Trophoblast cell (in vitro differentiated cells and primary cell): ENCODE results near the gene SMIM22.

Experiments used
- DNase-seq, 2 donors: peaks; one replicate each; pipeline ENCODE4 v3.0.0-alpha.2; 2016
- H2AFZ ChIP-seq: 2 replicates; pipeline ENCODE4 v1.6.1; 2013; ENCODE audit warnings: low read length, moderate library complexity, mild to moderate bottlenecking; ENCODE audit not compliant: insufficient read depth, poor library complexity
- H2AK5ac ChIP-seq: 2 replicates; pipeline ENCODE4 v1.6.1; 2013; ENCODE audit warnings: mild to moderate bottlenecking, low read length
- H2BK120ac ChIP-seq: 2 replicates; pipeline ENCODE4 v1.6.1; 2013; ENCODE audit warnings: low read length, mild to moderate bottlenecking, moderate library complexity; ENCODE audit not compliant: insufficient read depth, poor library complexity
- H2BK12ac ChIP-seq: 2 replicates; pipeline ENCODE4 v1.6.1; 2013; ENCODE audit warnings: mild to moderate bottlenecking, low read length, moderate library complexity
- H2BK5ac ChIP-seq: 2 replicates; pipeline ENCODE4 v1.6.1; 2013; ENCODE audit warnings: low read length, low read depth, moderate library complexity, mild to moderate bottlenecking; ENCODE audit not compliant: poor library complexity
- H3K14ac ChIP-seq: 2 replicates; pipeline ENCODE4 v1.6.1; 2013; ENCODE audit warnings: mild to moderate bottlenecking, low read length
- H3K18ac ChIP-seq: 2 replicates; pipeline ENCODE4 v1.6.1; 2013; ENCODE audit warnings: mild to moderate bottlenecking, low read length
- H3K23ac ChIP-seq: 2 replicates; pipeline ENCODE4 v1.6.1; 2013; ENCODE audit warnings: low read length
- H3K27ac ChIP-seq: 2 replicates; pipeline ENCODE4 v1.5.1; 2013; ENCODE audit warnings: low read depth, mild to moderate bottlenecking, inconsistent platforms, low read length, moderate library complexity
- H3K27me3 ChIP-seq: 2 replicates; pipeline ENCODE4 v1.6.1; 2013; ENCODE audit warnings: inconsistent platforms, mild to moderate bottlenecking, low read length, moderate library complexity; ENCODE audit not compliant: insufficient read depth
- H3K36me3 ChIP-seq, 2 experiments: 1 replicate in 1 of 2; 2 replicates in 1 of 2; pipeline ENCODE4 v1.6.1; 2013; ENCODE audit warnings: low read length in 2 of 2, mild to moderate bottlenecking in 2 of 2, moderate library complexity in 1 of 2; ENCODE audit not compliant: insufficient read depth in 2 of 2, control insufficient read depth in 1 of 2
- H3K4ac ChIP-seq: 2 replicates; pipeline ENCODE4 v1.6.1; 2013; ENCODE audit warnings: low read depth, mild to moderate bottlenecking, low read length, moderate library complexity
- H3K4me1 ChIP-seq, 2 experiments: 1 replicate in 1 of 2; 2 replicates in 1 of 2; pipeline ENCODE4 v1.6.1; 2013; ENCODE audit warnings: low read length in 2 of 2, mild to moderate bottlenecking in 2 of 2, moderate library complexity in 1 of 2; ENCODE audit not compliant: insufficient read depth in 2 of 2, control insufficient read depth in 1 of 2
- H3K4me2 ChIP-seq: 2 replicates; pipeline ENCODE4 v1.6.1; 2013; ENCODE audit warnings: inconsistent platforms, mild to moderate bottlenecking, low read length, moderate library complexity
- H3K4me3 ChIP-seq: 2 replicates; pipeline ENCODE4 v1.5.1; 2013; ENCODE audit warnings: mild to moderate bottlenecking, low read depth, low read length, inconsistent platforms
- H3K79me1 ChIP-seq: one replicate; pipeline ENCODE4 v1.6.1; 2013; ENCODE audit warnings: low read length
- H3K79me2 ChIP-seq: 2 replicates; pipeline ENCODE4 v1.6.1; 2013; ENCODE audit warnings: low read length, mild to moderate bottlenecking; ENCODE audit not compliant: control insufficient read depth, insufficient read depth, poor library complexity
- H3K9ac ChIP-seq: 2 replicates; pipeline ENCODE4 v1.6.1; 2013; ENCODE audit warnings: mild to moderate bottlenecking, low read length
- H3K9me3 ChIP-seq: 2 replicates; pipeline ENCODE4 v1.6.1; 2013; ENCODE audit warnings: low read depth, mild to moderate bottlenecking, control low read depth, inconsistent platforms, low read length; ENCODE audit not compliant: insufficient read depth
- H4K12ac ChIP-seq: 2 replicates; pipeline ENCODE4 v1.6.1; 2013; ENCODE audit warnings: low read depth, mild to moderate bottlenecking, low read length, moderate library complexity
- H4K8ac ChIP-seq: 2 replicates; pipeline ENCODE4 v1.6.1; 2013; ENCODE audit warnings: low read depth, mild to moderate bottlenecking, low read length, moderate library complexity
- H4K91ac ChIP-seq: one replicate; pipeline ENCODE4 v1.6.1; 2013; ENCODE audit warnings: low read depth, mild to moderate bottlenecking, low read length, moderate library complexity
- WGBS: extraction: QIAGEN DNeasy Blood & Tissue Kit; methylation state at CpG from one replicate; pipeline ENCODE4 v1.1.7; 2013; ENCODE audit warnings: missing lambda C conversion rate; ENCODE audit not compliant: insufficient read length, insufficient coverage; ENCODE audit errors: extremely low coverage; 5-methylcytosine and 5-hydroxymethylcytosine counted together

The SMIM22 gene

DNA sequence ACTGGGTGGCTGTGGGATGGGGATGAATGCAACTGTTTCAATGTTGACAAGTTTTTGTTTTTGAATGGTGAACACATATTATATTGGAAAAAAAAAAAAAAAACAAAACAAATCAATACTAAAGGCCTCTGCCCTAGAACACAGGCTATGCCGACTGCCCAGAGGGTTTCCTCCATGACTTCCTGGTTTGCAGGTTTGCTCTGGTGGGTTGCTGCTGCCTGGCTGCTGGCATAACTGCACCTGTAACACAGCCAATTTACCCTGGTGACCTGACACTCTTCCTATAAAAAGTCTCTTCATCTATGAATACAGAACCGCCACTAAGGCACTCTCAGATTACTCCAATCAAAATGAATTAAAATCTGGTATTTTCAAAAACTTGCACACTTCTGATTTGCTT lies 41.6 kb downstream of the SMIM22 start:
- no peak overlapping the region for H3K4me2 ChIP-seq
- no peak overlapping the region for H2AK5ac ChIP-seq
- no peak overlapping the region for H3K4me3 ChIP-seq
- H2BK120ac ChIP-seq = no peak overlapping the region
- no peak overlapping the region for H3K9ac ChIP-seq
- no peak overlapping the region for H4K12ac ChIP-seq
- no peak overlapping the region for H2BK12ac ChIP-seq
- no CpG with 5 or more reads among the region's 2 CpGs for WGBS
- no peaks in the 10 kb centered on the region for H3K27me3 ChIP-seq
- no peak overlapping the region for H3K18ac ChIP-seq
- no peak overlapping the region for H3K14ac ChIP-seq
- H2AFZ ChIP-seq = no peak overlapping the region
- no peaks in the 10 kb centered on the region for H3K79me1 ChIP-seq
- DNase-seq = no peak
- no peak overlapping the region for H3K4ac ChIP-seq
- peaks cover 39 to 60% of the 10 kb centered on the region in 2 experiments for H3K36me3 ChIP-seq
- no peak overlapping the region for H4K8ac ChIP-seq
- H2BK5ac ChIP-seq = no peak overlapping the region
- H3K9me3 ChIP-seq = no peaks in the 10 kb centered on the region
- H3K27ac ChIP-seq = no peak overlapping the region
- no peak overlapping the region for H4K91ac ChIP-seq
- H3K23ac ChIP-seq = no peak overlapping the region
- no peaks in the 10 kb centered on the region for H3K4me1 ChIP-seq
- H3K79me2 ChIP-seq = no peaks in the 10 kb centered on the region

GRCh38 chr16:4837733-4838501 lies 42.7 kb downstream of the SMIM22 start:
- H3K4ac ChIP-seq = no peak overlapping the region
- H2BK120ac ChIP-seq = no peak overlapping the region
- H3K14ac ChIP-seq = no peak overlapping the region
- H3K4me3 ChIP-seq = no peak overlapping the region
- no peak overlapping the region for H2BK5ac ChIP-seq
- no peak overlapping the region for H2BK12ac ChIP-seq
- no peak overlapping the region for H2AK5ac ChIP-seq
- no peak overlapping the region for H4K12ac ChIP-seq
- no peak overlapping the region for H2AFZ ChIP-seq
- no peak overlapping the region for H3K27ac ChIP-seq
- no peak overlapping the region for H3K4me2 ChIP-seq
- no peak overlapping the region for H3K9ac ChIP-seq
- no peak overlapping the region for H3K23ac ChIP-seq
- H3K36me3 ChIP-seq = peaks cover 46 to 59% of the 10 kb centered on the region in 2 experiments
- WGBS = no CpG with 5 or more reads among the region's 13 CpGs
- no peaks in the 10 kb centered on the region for H3K27me3 ChIP-seq
- no peak overlapping the region for H4K8ac ChIP-seq
- no peaks in the 10 kb centered on the region for H3K9me3 ChIP-seq
- H3K79me1 ChIP-seq = no peaks in the 10 kb centered on the region
- H3K79me2 ChIP-seq = no peaks in the 10 kb centered on the region
- no peak for DNase-seq
- H4K91ac ChIP-seq = no peak overlapping the region
- H3K18ac ChIP-seq = no peak overlapping the region
- no peaks in the 10 kb centered on the region for H3K4me1 ChIP-seq

DNA sequence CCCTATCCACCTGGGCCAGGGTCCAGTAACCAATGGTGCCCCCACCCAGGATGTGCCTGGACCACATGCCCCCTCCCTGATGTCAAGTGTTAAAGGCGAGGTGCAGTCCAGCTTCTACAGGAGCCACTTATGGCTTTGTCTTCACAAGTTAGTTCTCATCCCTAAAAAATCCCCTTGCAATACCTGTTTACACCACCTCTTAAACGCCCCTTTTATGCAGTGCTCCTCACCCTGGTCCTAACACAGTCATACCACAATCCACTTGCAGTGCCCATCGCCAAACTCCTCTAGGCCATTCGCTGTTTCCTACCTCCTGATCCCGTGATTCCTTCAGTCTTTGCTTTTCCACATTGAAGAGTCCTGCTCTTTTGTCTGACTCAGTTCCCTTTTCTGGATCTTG lies 44.8 kb downstream of the SMIM22 start:
- Histone ChIP-seq H4K12ac (no peak overlapping the region), H3K18ac (no peak overlapping the region), H3K9me3 (no peaks in the 10 kb centered on the region), H2BK120ac (no peak overlapping the region), H2BK12ac (no peak overlapping the region), H4K91ac (no peak overlapping the region), H2BK5ac (no peak overlapping the region), H3K36me3 (peaks cover 46 to 56% of the 10 kb centered on the region in 2 experiments), H3K23ac (no peak overlapping the region), H3K4me3 (no peak overlapping the region), H3K4ac (no peak overlapping the region), H3K4me1 (no peaks in the 10 kb centered on the region), H3K79me1 (no peaks in the 10 kb centered on the region), H4K8ac (no peak overlapping the region), H3K9ac (peak overlapping the region; percentile 66), H3K27me3 (no peaks in the 10 kb centered on the region), H3K4me2 (no peak overlapping the region), H2AK5ac (no peak overlapping the region), H3K27ac (no peak overlapping the region), H2AFZ (no peak overlapping the region), H3K14ac (no peak overlapping the region), H3K79me2 (no peaks in the 10 kb centered on the region)
- DNase-seq = no peak
- WGBS = no CpG with 5 or more reads among the region's 5 CpGs

GRCh38 chr16:4840984-4841383 lies 45.8 kb downstream of the SMIM22 start:
- no peak overlapping the region for H3K14ac ChIP-seq
- no peak overlapping the region for H4K12ac ChIP-seq
- H3K9me3 ChIP-seq = no peaks in the 10 kb centered on the region
- no peak overlapping the region for H2BK120ac ChIP-seq
- no peak overlapping the region for H2BK12ac ChIP-seq
- H3K4me3 ChIP-seq = no peak overlapping the region
- H2BK5ac ChIP-seq = no peak overlapping the region
- H3K4me2 ChIP-seq = no peak overlapping the region
- H3K36me3 ChIP-seq = peaks cover 43 to 53% of the 10 kb centered on the region in 2 experiments
- no CpG with 5 or more reads among the region's 5 CpGs for WGBS
- no peak overlapping the region for H2AK5ac ChIP-seq
- no peak overlapping the region for H3K27ac ChIP-seq
- no peak overlapping the region for H4K91ac ChIP-seq
- H3K27me3 ChIP-seq = no peaks in the 10 kb centered on the region
- no peak overlapping the region for H2AFZ ChIP-seq
- no peak overlapping the region for H3K4ac ChIP-seq
- H3K23ac ChIP-seq = no peak overlapping the region
- no peak overlapping the region for H4K8ac ChIP-seq
- peaks cover under 1% of the 10 kb centered on the region in 2 experiments for H3K4me1 ChIP-seq
- no peak overlapping the region for H3K9ac ChIP-seq
- no peaks in the 10 kb centered on the region for H3K79me1 ChIP-seq
- no peak for DNase-seq
- H3K18ac ChIP-seq = no peak overlapping the region
- peaks cover under 1% of the 10 kb centered on the region for H3K79me2 ChIP-seq
